Fibroblast of peridontal ligament (primary cell): ENCODE results near the gene RPTOR.
A peak's percentile ranks its signal among the peaks of the same experiment; 100 is the strongest.

ENCODE experiments used
- DNase-seq: peaks from one replicate; pipeline ENCODE4 v3.0.0-alpha.2; 2010; ENCODE audit errors: extremely low read depth

The RPTOR gene

GRCh38 chr17:80591788-80592187, 47.1 kb downstream of the RPTOR start:
- no peak for DNase-seq

- no peak for DNase-seq
Observed at GRCh38 chr17:80592243-80592642, 47.6 kb downstream of the RPTOR start.

DNA sequence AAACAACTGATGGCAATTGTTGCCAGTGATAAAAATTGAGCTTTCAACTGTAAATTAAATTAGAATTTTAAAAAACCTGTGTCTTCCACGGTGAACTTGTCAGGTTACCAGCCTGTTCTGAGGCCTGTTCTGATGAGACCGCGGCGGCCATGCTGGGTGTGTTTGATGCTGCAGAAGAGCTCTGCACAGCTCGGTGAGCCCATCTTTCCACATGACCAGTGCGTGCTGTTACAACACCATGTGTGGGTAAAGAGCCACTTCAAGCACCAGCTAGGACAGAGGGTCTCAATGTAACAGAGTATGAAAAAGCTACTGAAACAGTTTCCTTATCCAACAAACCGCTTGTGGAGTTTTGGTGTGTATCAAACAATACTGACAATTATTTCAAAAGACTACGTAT, 48.5 kb downstream of the RPTOR start:
- DNase-seq: no peak

- peak; percentile 20 for DNase-seq
Observed at GRCh38 chr17:80594431-80595269, 50.0 kb downstream of the RPTOR start.

DNA sequence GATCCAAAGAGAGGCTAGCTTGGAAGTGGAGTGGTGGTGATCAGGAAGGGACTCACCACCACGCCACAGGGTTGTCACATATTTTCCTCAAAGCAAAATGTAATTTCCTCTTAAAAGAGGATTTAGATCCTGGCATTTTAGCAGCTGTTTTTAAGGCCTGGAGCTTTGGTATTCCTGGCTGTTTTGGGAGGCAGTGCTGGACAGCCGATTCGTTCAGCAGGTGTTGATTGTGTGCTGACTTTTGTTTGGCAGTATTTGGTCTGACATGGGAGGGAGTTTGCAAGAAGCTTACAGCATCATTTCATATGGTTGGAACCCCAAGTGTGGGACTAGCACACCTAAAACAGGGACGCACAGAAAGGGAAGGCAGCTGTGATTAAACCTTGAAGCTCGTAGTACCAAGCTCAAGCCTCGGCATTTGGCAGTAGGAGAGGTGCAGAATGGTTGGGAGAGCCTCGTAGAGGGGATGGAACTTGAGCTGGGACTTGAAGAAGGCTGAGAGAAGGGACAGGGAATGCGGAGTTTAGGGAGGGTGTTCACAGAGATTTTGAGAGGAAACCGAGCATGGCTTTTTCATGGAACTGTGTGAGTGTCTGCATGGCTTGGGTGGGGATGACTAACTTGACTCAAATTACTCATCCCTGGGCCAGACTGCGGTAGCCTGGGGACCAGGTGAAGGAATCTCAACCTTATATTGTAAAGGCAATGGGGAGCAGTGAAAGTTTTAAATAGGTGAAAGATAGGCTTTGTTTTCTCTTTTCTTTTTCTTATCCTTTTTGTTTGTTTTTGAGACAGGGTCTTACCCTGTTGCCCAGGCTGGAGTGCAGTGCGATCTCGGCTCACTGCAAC, 52.3 kb downstream of the RPTOR start:
- DNase-seq: no peak

- no peak for DNase-seq
Observed at GRCh38 chr17:80598813-80599545, 54.3 kb downstream of the RPTOR start.

DNA sequence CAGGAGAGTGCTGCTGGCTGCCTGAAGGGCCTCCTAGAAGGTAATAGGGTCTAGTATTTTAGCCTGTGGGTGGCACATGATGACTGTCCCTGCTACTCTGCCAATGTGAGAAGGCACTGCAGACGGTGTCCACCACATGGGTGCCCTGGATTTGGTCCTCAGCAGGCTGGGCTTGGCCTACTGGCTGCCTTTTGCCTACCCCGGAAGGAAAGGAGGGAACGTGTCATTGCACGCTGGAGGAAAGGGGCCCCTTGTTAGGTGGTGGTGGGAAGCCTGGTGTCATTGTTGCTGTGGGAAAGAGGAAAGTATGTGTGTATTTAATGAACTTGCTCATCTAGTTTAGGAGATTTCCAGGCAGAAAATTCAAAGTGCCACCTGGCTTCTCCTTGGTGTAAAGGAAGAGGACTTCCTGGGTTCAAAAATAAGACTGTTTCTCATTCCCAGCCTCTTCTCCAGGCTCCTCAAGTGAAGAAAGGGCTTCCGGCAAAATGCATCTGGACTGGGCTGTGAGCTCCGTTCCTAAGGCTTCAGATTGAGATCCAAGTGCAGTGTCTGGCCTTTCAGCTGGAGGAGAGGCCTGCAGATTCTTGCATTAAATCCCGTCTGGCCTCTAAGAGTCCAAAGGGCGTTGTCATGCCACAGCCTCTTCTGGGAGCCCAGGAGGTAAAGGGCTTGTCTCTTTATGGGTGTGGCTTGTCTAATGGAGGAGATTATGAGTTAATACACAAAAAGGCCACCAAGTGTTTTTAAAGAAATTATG, 55.1 kb downstream of the RPTOR start:
- DNase-seq: no peak

GRCh38 chr17:80601146-80601545, 56.5 kb downstream of the RPTOR start:
- DNase-seq: no peak

DNA sequence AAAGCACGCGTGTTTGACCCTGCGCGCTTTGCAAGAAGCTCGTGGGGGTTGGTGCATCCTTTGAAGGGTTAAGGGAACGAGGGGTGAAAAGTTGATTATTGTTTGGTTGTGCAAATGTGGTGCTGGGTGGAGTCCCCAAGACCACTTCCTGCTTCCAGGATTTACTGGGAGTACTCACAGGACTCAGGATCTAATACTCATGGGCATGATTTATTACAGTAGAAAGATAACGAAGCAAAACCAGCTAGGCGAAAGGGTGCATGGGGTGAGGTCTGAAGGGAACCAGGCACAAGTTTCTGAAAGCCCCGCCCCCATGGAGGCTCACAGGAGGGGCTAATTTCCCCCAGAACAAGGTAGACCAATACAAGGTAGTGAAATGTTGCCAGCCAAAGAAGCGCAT, 58.8 kb downstream of the RPTOR start:
- no peak for DNase-seq

DNA sequence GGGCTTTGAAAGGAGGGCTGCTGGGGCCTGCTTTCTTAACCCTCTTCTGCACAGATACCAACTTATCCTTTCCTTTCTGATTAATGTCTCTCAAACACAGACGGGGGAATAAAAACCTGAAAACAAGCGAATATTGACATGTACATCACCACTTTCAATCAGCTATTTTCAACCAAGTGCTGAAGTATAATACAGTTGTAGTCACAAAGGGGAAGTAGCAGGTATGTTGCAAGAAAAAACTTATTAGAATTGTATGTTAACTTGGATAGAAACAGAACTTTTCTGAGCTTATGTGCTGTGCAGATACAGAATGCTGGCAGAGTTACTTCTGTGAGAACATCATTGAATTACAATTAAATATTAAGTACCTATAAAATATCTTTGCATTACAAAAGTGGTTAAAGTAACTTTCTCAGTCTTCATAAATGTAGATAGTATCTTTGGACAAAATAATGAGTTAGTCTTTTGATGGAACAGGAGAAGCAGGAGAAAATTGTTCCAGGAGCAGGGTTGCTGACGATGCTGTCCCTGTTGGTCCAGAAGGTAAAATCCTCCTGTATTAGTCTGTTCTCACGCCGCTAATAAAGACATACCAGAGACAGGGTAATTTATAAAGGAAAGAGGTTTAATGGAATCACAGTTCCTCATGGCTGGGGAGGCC, 59.5 kb downstream of the RPTOR start:
- DNase-seq: no peak

GRCh38 chr17:80604670-80605010, 60.0 kb downstream of the RPTOR start:
- DNase-seq: no peak

- no peak for DNase-seq
Observed at GRCh38 chr17:80605326-80606066, 60.9 kb downstream of the RPTOR start.

DNA sequence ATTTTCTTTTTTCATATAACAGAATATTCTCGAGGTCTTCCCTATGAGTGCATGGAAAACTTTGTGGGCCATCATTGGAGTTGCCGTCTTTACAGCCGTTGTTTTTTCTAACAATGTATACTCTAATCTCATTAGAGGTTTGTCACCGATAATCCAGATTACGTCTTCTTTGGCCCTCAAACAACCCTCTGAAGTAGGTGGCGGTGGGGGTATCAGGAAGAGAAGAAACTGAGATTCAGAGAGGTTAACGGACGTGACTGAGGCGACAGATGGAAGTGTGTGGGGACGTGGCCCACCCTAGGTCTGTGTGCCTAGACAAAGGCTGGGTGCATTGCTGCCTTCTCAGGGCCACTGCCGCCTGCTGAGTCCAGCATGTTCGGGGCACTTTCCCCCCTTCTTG, 63.7 kb downstream of the RPTOR start:
- DNase-seq: no peak

DNA sequence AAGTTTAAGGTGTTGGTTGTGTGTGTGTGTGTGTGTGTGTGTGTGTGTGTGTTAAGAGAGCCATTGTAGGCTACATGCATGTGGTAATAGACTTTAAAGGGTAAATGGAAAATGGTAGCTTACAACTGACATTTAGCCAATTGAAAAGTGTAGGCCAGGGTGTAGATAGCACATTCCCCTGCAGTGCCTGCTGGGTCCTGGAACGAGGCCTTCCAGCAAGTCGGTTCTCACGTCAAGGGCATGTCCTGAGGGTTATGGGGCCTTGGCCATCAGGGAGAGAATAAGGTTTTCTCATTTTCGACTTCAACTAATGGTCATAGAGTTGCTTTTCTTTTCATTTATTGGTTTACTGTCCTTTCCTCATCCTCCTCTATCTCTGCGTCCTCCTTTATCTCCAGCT, 65.1 kb downstream of the RPTOR start:
- no peak for DNase-seq

DNA sequence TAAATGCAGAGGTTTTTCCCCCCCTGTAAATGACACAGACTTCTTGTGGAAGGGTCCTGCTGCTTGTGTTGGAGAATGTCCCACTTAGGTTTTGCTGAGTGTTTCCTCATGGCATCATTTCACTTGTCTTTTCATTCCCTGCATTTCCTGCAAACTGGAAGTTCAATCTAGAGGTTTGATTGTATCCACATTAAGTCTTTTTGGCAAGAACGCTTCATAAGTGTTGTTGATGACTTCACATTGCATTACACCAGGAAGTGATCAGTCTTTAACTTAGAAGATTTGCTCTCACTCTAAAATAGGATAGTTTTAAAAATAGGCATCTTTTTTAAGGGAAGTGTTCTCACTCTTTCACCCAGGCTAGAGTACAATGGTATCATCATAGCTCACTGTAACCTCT, 67.2 kb downstream of the RPTOR start:
- DNase-seq: peak; percentile 7

DNA sequence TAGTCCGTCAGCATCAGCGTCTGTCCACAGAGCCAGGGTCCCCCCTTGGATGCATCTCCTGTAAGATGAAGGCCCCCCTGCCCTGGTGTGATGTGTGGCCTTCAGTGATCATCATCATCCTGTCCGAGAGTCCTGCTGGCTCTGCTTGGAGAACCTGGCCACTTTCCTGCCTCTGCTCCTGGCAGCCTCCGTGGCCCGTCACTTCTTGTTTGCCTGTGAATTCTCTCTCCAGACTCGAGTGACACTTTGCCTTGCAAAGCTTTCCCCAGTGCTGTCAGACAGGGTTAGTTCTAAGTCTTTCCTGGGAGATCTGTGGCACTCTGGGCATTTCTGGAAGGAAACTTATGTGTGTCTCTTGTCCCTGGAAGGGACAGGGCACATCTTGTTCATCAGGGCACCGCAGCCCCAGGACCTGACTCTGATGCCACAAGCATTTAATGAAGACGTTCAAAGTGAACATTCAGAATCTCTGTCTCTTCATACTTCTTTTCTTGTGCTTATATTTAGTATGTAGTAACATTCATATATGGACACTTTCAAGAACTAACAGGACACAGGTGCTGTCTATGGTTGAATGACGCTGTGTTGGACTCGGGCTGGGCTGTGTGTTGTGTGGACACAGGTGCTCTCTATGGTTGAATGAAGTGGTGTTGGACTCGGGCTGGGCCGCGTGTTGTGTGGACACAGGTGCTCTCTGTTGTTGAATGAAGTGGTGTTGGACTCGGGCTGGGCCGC, 68.5 kb downstream of the RPTOR start:
- no peak for DNase-seq

GRCh38 chr17:80613732-80614071, 69.1 kb downstream of the RPTOR start:
- no peak for DNase-seq

DNA sequence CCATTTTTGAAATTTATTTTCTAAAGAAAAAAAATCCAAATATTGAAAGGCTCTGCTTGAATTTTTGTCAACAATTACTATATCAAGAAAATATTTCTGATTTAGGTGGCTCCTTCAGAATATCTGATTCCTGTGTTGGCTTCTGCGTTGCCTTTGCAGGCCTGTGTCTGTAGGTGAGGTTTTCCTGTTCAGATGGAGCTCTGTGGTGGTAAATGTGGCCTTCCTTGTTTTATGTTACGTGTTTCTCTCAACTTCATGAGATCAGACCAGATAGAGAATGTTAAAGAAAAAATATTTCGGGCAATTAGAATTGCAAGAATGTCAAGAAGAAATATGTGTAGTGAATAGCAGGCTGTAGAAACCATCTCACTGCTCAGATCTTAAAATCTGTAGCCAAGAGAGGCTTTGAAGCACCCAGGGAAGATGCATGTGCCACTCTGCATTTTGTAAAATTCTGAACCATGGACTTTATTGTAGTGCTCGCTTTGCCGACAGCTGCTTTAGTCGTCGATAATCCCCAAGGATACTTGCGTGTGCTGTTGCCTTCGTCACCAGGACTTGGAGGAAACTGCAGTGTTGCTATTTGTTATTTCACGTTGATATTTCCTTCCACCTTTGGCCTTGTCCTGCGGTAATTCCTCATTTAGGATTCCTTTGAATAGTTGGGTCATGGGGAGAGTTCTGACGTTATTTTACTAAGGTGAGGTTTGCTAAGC, 69.9 kb downstream of the RPTOR start:
- no peak for DNase-seq

GRCh38 chr17:80615376-80615775, 70.7 kb downstream of the RPTOR start:
- no peak for DNase-seq
